DND-41 (cell line): ENCODE measurements around the gene BMPER.

Source experiments
- ATAC-seq: fragments of 200-7000 bp; cut with Tn5 transposase; 3 replicates; pipeline ENCODE4 v1.9.1; 2021; ENCODE audit warnings: low read depth; ENCODE audit not compliant: insufficient read depth
- DNase-seq: peaks from one replicate; pipeline ENCODE4 v3.0.0-alpha.2; 2020
- H2AFZ ChIP-seq: 2 replicates; pipeline ENCODE4 v1.6.0; 2012; ENCODE audit warnings: low read depth, low read length
- H3K27ac ChIP-seq: 2 replicates; pipeline ENCODE4 v1.5.1; 2012; ENCODE audit warnings: low read length, inconsistent platforms
- H3K27me3 ChIP-seq: fragments of 200-600 bp; sonication (generic); 2 replicates; pipeline ENCODE4 v1.6.0; 2012; ENCODE audit warnings: low read length, mild to moderate bottlenecking, inconsistent platforms; ENCODE audit not compliant: insufficient read depth, poor library complexity
- H3K36me3 ChIP-seq: 2 replicates; pipeline ENCODE4 v1.5.1; 2012; ENCODE audit warnings: low read length, inconsistent platforms; ENCODE audit not compliant: insufficient read depth
- H3K4me1 ChIP-seq: 2 replicates; pipeline ENCODE4 v1.5.1; 2012; ENCODE audit warnings: mild to moderate bottlenecking, low read length; ENCODE audit not compliant: insufficient read depth
- H3K4me2 ChIP-seq: 2 replicates; pipeline ENCODE4 v1.6.0; 2012; ENCODE audit warnings: mild to moderate bottlenecking, moderate library complexity, low read length, inconsistent platforms; ENCODE audit not compliant: insufficient read depth
- H3K4me3 ChIP-seq, 2 experiments: fragments of 200-600 bp in 1 of 2; shearing (Covaris generic) in 1 of 2; 2 replicates each; pipeline ENCODE4 v1.5.1; 2012 to 2016; ENCODE audit warnings: inconsistent platforms in 2 of 2, low read length in 2 of 2, mild to moderate bottlenecking in 2 of 2, low read depth in 1 of 2, moderate library complexity in 1 of 2
- H3K79me2 ChIP-seq: 2 replicates; pipeline ENCODE4 v1.6.0; 2012; ENCODE audit warnings: low read length, inconsistent platforms; ENCODE audit not compliant: insufficient read depth
- H3K9ac ChIP-seq: 2 replicates; pipeline ENCODE4 v1.6.0; 2012; ENCODE audit warnings: low read depth, mild to moderate bottlenecking, inconsistent platforms, low read length, moderate library complexity
- H3K9me3 ChIP-seq: 2 replicates; pipeline ENCODE4 v1.5.1; 2012; ENCODE audit warnings: low read length, moderate library complexity, mild to moderate bottlenecking, inconsistent platforms; ENCODE audit not compliant: insufficient read depth, severe bottlenecking
- H4K20me1 ChIP-seq: 2 replicates; pipeline ENCODE4 v1.6.0; 2012; ENCODE audit warnings: low read length; ENCODE audit not compliant: insufficient read depth
- CTCF ChIP-seq: IDR thresholded peaks from 2 replicates; pipeline ENCODE4 v1.5.1; 2012; ENCODE audit warnings: borderline replicate concordance, low read length, moderate library complexity, mild to moderate bottlenecking; ENCODE audit not compliant: poor library complexity, severe bottlenecking; ENCODE audit errors: extremely low read depth
- EZH2 ChIP-seq: IDR thresholded peaks from 3 replicates; pipeline ENCODE4 v1.6.1; 2012; ENCODE audit warnings: borderline replicate concordance, low read depth, mild to moderate bottlenecking, moderate library complexity, low read length, inconsistent platforms; ENCODE audit not compliant: severe bottlenecking

BMPER gene

GRCh38 chr7:34162677-34163076 lies 257.3 kb downstream of the BMPER start:
- Histone ChIP-seq H3K36me3 (no peaks in the 10 kb centered on the region), H3K4me3 (no peak overlapping the region), H3K27me3 (no peaks in the 10 kb centered on the region), H3K27ac (no peak overlapping the region), H3K79me2 (no peaks in the 10 kb centered on the region), H3K4me2 (no peak overlapping the region), H3K4me1 (no peaks in the 10 kb centered on the region), H3K9ac (no peak overlapping the region), H3K9me3 (no peaks in the 10 kb centered on the region), H4K20me1 (no peaks in the 10 kb centered on the region), H2AFZ (no peak overlapping the region)
- no peak for TF ChIP-seq EZH2
- TF ChIP-seq CTCF = no peak
- DNase-seq (no peak), ATAC-seq (no peak)

DNA sequence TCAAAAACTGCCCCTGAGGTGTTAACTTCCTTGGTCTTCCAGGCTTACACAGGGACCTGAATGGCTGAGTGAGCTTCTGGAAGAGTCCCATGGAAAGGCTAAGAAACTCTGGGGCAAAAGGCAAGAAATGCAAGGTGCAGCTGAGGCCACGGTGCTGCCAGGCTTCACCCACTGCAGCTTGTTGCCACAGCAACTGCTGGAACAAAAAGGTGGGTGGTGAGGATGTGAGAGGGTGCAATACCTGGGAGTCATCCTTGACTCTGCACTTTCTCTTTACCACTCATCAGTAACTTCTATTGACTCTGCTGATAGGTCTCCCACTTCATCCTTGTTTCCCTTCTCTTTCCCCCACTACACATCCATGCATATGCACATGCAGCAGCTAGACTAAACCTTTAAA lies 258.6 kb downstream of the BMPER start:
- TF ChIP-seq CTCF = no peak
- no peak for TF ChIP-seq EZH2
- H3K27me3 ChIP-seq = no peaks in the 10 kb centered on the region
- no peak overlapping the region for H3K4me2 ChIP-seq
- no peaks in the 10 kb centered on the region for H3K36me3 ChIP-seq
- no peaks in the 10 kb centered on the region for H3K79me2 ChIP-seq
- no peaks in the 10 kb centered on the region for H3K9me3 ChIP-seq
- no peak overlapping the region for H2AFZ ChIP-seq
- no peaks in the 10 kb centered on the region for H3K4me1 ChIP-seq
- no peak for DNase-seq
- H3K9ac ChIP-seq = no peak overlapping the region
- no peak overlapping the region for H3K4me3 ChIP-seq
- no peaks in the 10 kb centered on the region for H4K20me1 ChIP-seq
- H3K27ac ChIP-seq = no peak overlapping the region
- ATAC-seq = no peak

GRCh38 chr7:34165466-34165865 lies 260.1 kb downstream of the BMPER start:
- Histone ChIP-seq H3K27ac (no peak overlapping the region), H3K36me3 (no peaks in the 10 kb centered on the region), H3K9me3 (no peaks in the 10 kb centered on the region), H2AFZ (no peak overlapping the region), H3K79me2 (no peaks in the 10 kb centered on the region), H3K27me3 (no peaks in the 10 kb centered on the region), H3K4me3 (no peak overlapping the region), H3K9ac (no peak overlapping the region), H3K4me2 (no peak overlapping the region), H3K4me1 (no peaks in the 10 kb centered on the region), H4K20me1 (no peaks in the 10 kb centered on the region)
- no peak for ATAC-seq
- TF ChIP-seq CTCF (no peak), EZH2 (no peak)
- DNase-seq = no peak
